Vagina (tissue), 2 donors: ENCODE data around the gene CAPN9.

Experiments used
- POLR2A ChIP-seq, 2 donors: fragments of 450-650 bp; IDR thresholded peaks; one replicate each; pipeline ENCODE4 v1.6.1; 2017; ENCODE audit warnings: antibody characterized with exemption in 2 of 2, mild to moderate bottlenecking in 2 of 2, moderate library complexity in 2 of 2
- POLR2AphosphoS5 ChIP-seq, 2 donors: sonication (generic); formaldehyde crosslinking; IDR thresholded peaks; one replicate each; pipeline ENCODE4 v1.9.0; 2017; ENCODE audit warnings: antibody characterized with exemption in 2 of 2, mild to moderate bottlenecking in 2 of 2, low read depth in 1 of 2; ENCODE audit not compliant: insufficient read depth in 1 of 2
- TF ChIP-seq, protein P1 (sequence below), 3 experiments: fragments of 450-650 bp in 2 of 3; fragments of 200-600 bp in 1 of 3; sonication (generic) in 1 of 3; IDR thresholded peaks; one replicate each; pipeline ENCODE4 v1.5.1; 2017 to 2019; ENCODE audit warnings: antibody characterized with exemption in 3 of 3, mild to moderate bottlenecking in 2 of 3, moderate library complexity in 2 of 3

GRCh38 chr1:230804396-230804795, 57.2 kb downstream of the CAPN9 start:
- TF ChIP-seq POLR2AphosphoS5 (IDR thresholded peaks at IDR 0.05; ENCODE audit: insufficient read depth in 1 of 2, low read depth in 1 of 2): no peak
- TF ChIP-seq, protein P1, sequence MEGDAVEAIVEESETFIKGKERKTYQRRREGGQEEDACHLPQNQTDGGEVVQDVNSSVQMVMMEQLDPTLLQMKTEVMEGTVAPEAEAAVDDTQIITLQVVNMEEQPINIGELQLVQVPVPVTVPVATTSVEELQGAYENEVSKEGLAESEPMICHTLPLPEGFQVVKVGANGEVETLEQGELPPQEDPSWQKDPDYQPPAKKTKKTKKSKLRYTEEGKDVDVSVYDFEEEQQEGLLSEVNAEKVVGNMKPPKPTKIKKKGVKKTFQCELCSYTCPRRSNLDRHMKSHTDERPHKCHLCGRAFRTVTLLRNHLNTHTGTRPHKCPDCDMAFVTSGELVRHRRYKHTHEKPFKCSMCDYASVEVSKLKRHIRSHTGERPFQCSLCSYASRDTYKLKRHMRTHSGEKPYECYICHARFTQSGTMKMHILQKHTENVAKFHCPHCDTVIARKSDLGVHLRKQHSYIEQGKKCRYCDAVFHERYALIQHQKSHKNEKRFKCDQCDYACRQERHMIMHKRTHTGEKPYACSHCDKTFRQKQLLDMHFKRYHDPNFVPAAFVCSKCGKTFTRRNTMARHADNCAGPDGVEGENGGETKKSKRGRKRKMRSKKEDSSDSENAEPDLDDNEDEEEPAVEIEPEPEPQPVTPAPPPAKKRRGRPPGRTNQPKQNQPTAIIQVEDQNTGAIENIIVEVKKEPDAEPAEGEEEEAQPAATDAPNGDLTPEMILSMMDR (IDR thresholded peaks at IDR 0.05): no peak
- TF ChIP-seq POLR2A (IDR thresholded peaks at IDR 0.05): no peak
